ENCODE results near the gene MTMR4.
"Not testable (repeated sequence)": the region's sequence is repeated elsewhere in the genome, so short reads cannot be mapped to it uniquely, and the experiment has no call there.

MTMR4 gene

DNA sequence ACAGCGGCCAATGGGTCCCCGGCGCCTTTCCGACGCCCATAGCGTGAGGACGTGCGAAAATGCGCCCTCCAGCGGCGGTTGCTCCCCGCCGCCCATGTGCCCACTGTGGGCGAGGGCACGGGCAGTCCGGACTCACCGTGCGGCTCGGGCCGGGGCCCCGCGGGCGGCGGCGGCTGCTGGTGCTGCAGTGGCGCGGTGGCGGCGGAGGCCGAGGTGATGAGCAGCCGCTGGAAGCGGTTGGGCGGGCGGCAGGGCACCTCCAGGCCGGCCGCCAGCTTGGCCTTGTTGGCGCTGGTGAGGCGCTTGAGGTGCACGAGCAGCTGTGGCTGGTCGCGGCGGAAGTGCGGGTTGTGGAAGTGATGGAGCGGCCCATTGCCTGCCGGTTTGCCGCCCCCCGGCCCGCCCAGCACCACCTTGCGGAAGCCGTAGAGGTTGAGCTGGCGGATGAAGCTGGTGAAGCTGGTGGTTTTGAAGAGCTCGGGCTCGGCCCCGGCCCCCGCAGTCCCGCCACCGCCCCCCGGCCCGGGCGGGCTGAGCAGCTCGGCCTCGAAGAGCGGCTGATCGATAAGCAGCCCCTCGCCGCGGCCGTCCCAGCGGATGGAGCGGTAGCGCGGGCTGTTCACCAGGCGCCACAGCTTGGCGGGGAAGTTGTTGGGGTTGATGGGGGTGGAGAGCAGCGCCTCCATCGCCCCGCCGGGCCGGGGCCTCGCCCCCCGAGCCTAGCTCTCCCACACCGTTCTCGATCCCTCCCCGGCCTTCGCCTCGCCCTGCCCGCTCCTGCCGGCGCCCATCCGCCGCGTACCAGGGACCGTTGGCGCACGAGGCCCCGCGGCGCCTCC, 26.6 kb downstream of the MTMR4 start, which contains the start of gene HSF5:
Gene HSF5, minus strand, starts transcription at position 820 of the 839 bp plus-strand sequence. Its CDS starts 134 bp downstream, at position 686.
- TF ChIP-seq POLR2AphosphoS5 (IDR thresholded peaks at IDR 0.05; ENCODE audit: low read depth, low read length): no peak
- TF ChIP-seq POLR2A (IDR thresholded peaks at IDR 0.05; ENCODE audit: low read depth, low read length): no peak
- no peak for TF ChIP-seq TAF1 (IDR thresholded peaks at IDR 0.05; ENCODE audit: borderline replicate concordance, low read depth, low read length)
- FAIRE-seq: no peak

DNA sequence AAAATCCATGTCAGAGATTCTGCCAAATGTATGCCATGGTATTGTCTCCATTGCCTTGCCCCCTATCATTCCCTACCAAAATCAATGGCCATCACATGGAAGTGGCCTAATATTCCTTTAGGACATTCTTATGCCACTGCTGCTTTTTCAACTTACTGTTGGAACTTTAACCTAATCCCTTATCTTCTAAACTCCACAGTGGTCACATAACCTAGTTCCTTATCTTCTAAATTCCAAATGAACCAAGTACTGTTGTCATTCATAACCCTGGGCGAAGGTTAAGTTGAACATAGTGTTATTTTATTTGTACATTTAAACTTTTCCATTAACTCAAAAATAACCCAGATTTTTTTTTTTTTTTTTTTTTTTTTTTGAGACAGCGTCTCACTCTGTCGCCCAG, 29.8 kb downstream of the MTMR4 start:
- no peak for FAIRE-seq
- no peak for DNase-seq (ENCODE audit: insufficient read length)
- TF ChIP-seq POLR2A (IDR thresholded peaks at IDR 0.05; ENCODE audit: low read depth, low read length) (no peak), POLR2AphosphoS5 (IDR thresholded peaks at IDR 0.05; ENCODE audit: low read depth, low read length) (no peak), TAF1 (IDR thresholded peaks at IDR 0.05; ENCODE audit: borderline replicate concordance, low read depth, low read length) (no peak)

More for the DNA sequence above, 26.6 kb downstream of the MTMR4 start, which contains the start of gene HSF5:
- no peak for DNase-seq (ENCODE audit: insufficient read length)

DNA sequence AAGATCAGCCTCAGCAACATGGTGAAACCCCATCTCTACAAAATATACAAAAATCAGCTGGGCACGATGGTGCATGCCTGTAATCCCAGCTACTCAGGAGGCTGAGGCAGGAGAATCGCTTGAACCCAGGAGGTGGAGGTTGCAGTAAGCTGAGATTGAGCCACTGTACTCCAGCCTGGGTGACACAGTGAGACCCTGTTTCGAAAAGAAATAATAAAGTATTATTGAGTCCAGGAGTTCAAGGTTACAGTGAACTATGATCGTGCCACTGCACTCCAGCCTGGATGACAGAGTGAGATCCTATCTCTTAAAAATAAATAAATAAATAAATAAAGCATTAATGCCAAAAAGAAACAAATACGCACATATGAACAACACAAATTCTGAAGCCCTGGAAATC, 32.6 kb downstream of the MTMR4 start:
- FAIRE-seq; DNase-seq (ENCODE audit: insufficient read length): not testable (repeated sequence)

DNA sequence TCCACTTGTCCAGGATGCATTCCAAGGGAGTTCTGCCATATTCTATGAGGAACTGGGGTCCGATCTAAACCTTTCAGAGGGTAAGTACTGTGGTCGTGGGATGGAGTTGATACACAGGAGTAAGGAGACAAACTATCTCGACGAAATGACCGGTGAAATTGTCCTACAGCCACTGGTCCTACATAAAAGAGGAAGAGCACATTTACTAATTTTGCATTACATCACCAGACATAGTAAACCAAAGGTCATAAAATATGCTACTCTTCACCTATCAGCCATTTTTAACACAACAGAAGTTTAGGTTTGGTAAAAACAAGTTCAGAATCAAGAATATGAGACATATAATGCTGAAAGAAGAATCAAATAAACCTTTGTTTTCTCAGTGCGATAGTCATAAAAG, 34.3 kb downstream of the MTMR4 start:
- TF ChIP-seq POLR2A (IDR thresholded peaks at IDR 0.05; ENCODE audit: low read depth, low read length): no peak
- no peak for TF ChIP-seq POLR2AphosphoS5 (IDR thresholded peaks at IDR 0.05; ENCODE audit: low read depth, low read length)
- TF ChIP-seq TAF1 (IDR thresholded peaks at IDR 0.05; ENCODE audit: borderline replicate concordance, low read depth, low read length): no peak
- DNase-seq (ENCODE audit: insufficient read length) (no peak), FAIRE-seq (no peak)

DNA sequence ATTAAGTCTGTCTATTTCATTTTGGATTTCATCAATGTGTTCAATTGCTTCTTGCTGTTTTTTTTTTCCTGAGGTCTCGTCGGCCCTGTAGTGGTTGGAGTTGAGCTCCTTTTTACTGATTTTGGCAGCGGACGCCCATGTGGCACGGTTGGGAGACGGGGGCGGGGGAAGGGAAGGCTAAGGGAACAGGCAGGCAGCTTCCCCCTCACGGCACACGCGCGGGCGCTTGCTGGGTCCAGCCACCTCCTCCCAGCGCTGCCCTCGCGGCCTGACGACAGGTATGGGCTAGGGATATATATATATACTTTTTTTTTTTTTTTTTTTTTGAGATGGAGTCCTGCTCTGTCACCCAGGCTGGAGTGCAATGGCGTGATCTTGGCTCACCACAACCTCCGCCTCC, 37.6 kb downstream of the MTMR4 start:
- TF ChIP-seq TAF1 (IDR thresholded peaks at IDR 0.05; ENCODE audit: borderline replicate concordance, low read depth, low read length) (no peak), POLR2AphosphoS5 (IDR thresholded peaks at IDR 0.05; ENCODE audit: low read depth, low read length) (no peak), POLR2A (IDR thresholded peaks at IDR 0.05; ENCODE audit: low read depth, low read length) (no peak)
- no peak for DNase-seq (ENCODE audit: insufficient read length)
- no peak for FAIRE-seq

DNA sequence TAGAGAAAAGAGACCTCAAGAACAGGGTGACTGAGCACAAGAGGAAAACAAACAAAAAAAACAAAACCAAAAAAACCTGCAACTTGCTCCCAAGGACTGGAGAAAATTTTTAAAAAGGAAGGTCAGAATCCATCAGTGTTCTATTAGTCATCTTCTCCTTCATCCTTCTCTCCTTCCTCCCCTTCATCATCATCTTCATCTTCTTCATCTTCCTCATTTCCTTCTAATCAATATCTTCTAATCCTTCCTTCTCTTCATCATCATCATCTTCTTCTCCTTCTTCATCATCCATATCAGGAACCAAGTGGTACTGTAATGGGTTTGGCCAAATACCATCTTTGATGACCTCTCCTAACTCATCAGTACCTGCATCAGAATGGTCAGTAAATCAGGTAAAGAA, 38.5 kb downstream of the MTMR4 start:
- FAIRE-seq: no peak
- TF ChIP-seq POLR2AphosphoS5 (IDR thresholded peaks at IDR 0.05; ENCODE audit: low read depth, low read length) (no peak), POLR2A (IDR thresholded peaks at IDR 0.05; ENCODE audit: low read depth, low read length) (no peak), TAF1 (IDR thresholded peaks at IDR 0.05; ENCODE audit: borderline replicate concordance, low read depth, low read length) (no peak)
- no peak for DNase-seq (ENCODE audit: insufficient read length)

DNA sequence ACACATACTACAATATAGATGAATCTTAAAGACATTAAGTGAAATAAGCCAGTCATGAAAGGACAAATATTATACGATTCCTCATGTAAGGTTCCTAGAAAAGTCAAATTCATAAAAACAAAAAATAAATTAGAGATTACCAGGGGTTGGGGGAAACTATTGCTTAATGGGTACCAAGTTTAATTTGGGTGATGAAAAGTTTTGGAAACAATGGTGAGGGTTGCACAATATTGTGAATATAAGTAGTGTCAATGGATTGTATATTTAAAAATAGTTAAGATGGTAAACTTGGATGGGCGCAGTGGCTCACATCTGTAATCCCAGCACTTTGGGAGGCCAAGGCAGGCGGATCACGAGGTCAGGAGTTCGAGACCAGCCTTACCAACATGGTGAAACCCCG, 44.1 kb downstream of the MTMR4 start:
- no peak for TF ChIP-seq POLR2AphosphoS5 (IDR thresholded peaks at IDR 0.05; ENCODE audit: low read depth, low read length)
- TF ChIP-seq POLR2A (IDR thresholded peaks at IDR 0.05; ENCODE audit: low read depth, low read length): no peak
- no peak for TF ChIP-seq TAF1 (IDR thresholded peaks at IDR 0.05; ENCODE audit: borderline replicate concordance, low read depth, low read length)
- no peak for FAIRE-seq
- no peak for DNase-seq (ENCODE audit: insufficient read length)

DNA sequence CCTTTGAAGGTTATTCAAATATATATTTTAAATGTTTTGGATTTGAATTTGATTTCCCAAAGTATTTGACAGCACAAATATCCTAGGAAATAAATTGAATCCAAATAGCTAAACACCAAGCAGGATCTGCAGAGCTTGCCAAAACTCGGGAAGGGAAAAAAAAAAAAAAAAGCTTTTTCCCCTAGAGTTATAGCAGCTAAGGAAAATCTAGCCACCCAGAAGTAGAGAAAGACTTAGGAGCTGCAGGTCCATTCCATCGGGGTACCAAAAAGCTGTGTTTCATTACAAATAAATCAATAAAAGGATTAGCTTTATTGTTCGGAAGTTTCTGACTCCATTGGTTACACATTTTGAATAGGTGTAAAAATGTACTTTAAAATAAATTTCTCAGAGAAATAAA, 45.5 kb downstream of the MTMR4 start:
- TF ChIP-seq POLR2AphosphoS5 (IDR thresholded peaks at IDR 0.05; ENCODE audit: low read depth, low read length): no peak
- no peak for TF ChIP-seq TAF1 (IDR thresholded peaks at IDR 0.05; ENCODE audit: borderline replicate concordance, low read depth, low read length)
- no peak for TF ChIP-seq POLR2A (IDR thresholded peaks at IDR 0.05; ENCODE audit: low read depth, low read length)
- DNase-seq (ENCODE audit: insufficient read length): no peak
- no peak for FAIRE-seq

DNA sequence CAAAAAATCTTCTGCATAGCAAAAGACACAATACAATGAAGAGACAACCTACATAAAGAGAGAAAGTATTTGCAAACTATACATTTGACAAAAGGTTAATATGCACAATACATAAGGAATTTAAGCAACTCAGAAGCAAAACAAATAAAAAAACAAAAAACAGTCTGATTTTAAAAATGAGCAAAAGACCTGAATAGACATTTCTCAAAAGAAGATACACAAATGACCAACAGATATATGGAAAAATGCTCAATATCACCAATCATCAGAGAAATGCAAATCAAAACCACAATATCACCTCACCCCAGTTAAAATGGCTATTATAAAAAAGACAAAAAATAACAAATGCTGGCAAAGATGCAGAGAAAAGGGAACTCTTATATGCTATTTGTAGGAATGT, 58.9 kb downstream of the MTMR4 start:
- no peak for TF ChIP-seq POLR2A (IDR thresholded peaks at IDR 0.05; ENCODE audit: low read depth, low read length)
- no peak for TF ChIP-seq POLR2AphosphoS5 (IDR thresholded peaks at IDR 0.05; ENCODE audit: low read depth, low read length)
- no peak for TF ChIP-seq TAF1 (IDR thresholded peaks at IDR 0.05; ENCODE audit: borderline replicate concordance, low read depth, low read length)
- DNase-seq (ENCODE audit: insufficient read length) (no peak), FAIRE-seq (no peak)

DNA sequence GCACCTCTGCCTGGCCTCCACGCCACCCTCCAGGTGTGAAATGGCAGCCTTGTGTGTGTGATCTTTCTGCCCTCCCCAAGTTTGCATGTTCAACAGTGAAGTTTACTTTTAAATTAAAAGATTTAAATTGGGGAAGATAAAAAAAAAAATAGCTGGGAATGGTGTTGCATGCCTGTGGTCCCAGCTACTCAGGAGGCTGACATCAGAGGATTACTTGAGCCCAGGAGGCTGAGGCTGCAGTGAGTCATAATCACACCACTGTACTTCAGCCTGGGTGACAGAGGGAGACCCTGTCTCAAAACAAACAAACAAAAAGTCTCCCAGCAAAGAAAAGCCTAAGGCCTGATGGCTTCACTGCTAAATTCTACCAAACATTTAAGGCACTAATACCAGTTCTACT, 61.7 kb downstream of the MTMR4 start:
- FAIRE-seq (no peak), DNase-seq (ENCODE audit: insufficient read length) (no peak)
- no peak for TF ChIP-seq POLR2AphosphoS5 (IDR thresholded peaks at IDR 0.05; ENCODE audit: low read depth, low read length)
- no peak for TF ChIP-seq TAF1 (IDR thresholded peaks at IDR 0.05; ENCODE audit: borderline replicate concordance, low read depth, low read length)
- TF ChIP-seq POLR2A (IDR thresholded peaks at IDR 0.05; ENCODE audit: low read depth, low read length): no peak

DNA sequence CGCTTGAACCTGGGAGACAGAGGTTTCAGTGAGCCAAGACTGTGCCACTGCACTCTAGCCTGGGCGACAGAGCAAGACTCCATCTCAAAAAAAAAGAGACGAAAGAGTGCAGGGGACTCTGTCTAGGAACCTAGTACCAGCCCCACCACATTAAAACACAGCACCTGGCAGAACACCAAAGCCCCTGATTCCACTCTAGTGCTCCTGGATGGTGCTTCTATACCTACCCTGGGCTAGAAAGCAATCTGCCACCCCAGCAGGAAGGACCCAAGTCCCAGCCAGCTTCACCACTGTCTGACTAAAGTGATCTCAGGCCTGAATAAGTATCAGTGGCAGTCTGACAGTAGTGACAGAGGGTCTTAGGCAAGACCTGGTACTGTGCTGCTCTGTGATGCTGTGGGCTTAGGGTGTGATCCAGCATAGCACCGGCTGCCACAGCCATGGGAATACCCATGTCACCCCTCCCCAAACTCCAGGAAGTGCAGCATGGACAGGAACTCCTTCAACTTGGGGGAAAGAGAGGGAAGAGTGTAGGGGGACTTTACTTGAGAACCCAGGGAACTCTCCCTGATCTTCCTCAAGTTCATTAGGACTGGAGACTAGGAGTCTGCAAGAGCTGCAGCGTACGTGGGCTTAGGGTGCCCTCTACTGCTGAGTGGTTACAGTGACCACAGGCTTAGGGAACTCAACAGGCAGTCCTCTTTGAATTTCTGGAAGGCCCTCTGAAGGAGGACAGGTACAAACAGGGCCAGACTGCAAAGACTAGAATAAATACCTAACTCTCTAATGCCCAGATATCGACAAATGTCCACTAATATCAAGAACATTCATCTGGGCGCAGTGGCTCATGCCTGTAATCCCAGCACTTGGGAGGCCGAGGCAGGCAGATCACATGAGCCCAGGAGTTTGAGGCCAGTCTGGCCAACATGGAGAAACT, 67.1 kb downstream of the MTMR4 start:
- no peak for DNase-seq (ENCODE audit: insufficient read length)
- peak; percentile 84 for FAIRE-seq
- TF ChIP-seq POLR2A (IDR thresholded peaks at IDR 0.05; ENCODE audit: low read depth, low read length) (no peak), TAF1 (IDR thresholded peaks at IDR 0.05; ENCODE audit: borderline replicate concordance, low read depth, low read length) (no peak), POLR2AphosphoS5 (IDR thresholded peaks at IDR 0.05; ENCODE audit: low read depth, low read length) (no peak)

Measured in GM12892 (cell line).